HG02973 (cell line): ENCODE measurements around the gene SCUBE2.

Experiments
- ATAC-seq: cut with Tn5 transposase; IDR thresholded peaks from one replicate; pipeline ENCODE4 v1.9.1; 2021; ENCODE audit warnings: moderate library complexity; ENCODE audit not compliant: unreplicated experiment

The SCUBE2 gene

DNA sequence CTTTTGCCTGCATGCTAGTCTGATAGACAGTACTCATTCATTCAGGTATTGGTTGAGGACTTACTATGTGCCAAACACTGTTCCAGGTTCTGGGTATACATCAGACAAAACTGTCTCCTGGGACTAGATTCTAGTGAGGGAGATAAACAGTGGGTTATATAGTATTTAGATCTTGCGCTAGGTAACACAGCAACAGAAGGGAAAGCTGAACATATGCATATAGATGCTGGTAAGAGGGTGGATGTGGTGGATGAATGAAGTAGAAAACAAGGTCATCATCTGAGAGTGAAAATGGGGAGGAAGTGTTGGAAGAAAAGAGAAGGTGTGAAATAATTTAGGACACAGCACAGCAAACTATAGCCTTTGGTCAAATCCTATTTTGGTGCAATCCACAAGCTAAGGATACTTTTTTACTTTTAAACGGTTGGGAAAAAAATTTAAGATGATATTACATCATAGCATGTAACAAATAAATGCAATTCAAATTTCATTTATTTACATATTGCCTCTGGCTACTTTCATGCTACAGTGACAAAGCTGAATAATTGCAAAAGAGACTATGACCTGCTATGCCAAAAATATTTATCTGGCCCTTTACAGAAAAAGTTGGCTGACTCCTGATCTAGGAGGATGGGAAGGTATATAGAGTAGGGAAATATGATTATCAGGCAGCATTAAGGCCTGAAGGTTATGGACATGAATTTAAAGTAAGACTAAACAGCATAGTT is 120.0 kb downstream of the SCUBE2 start:
- no peak for ATAC-seq
